ENCODE results near the gene SLC5A2.

The SLC5A2 gene

DNA sequence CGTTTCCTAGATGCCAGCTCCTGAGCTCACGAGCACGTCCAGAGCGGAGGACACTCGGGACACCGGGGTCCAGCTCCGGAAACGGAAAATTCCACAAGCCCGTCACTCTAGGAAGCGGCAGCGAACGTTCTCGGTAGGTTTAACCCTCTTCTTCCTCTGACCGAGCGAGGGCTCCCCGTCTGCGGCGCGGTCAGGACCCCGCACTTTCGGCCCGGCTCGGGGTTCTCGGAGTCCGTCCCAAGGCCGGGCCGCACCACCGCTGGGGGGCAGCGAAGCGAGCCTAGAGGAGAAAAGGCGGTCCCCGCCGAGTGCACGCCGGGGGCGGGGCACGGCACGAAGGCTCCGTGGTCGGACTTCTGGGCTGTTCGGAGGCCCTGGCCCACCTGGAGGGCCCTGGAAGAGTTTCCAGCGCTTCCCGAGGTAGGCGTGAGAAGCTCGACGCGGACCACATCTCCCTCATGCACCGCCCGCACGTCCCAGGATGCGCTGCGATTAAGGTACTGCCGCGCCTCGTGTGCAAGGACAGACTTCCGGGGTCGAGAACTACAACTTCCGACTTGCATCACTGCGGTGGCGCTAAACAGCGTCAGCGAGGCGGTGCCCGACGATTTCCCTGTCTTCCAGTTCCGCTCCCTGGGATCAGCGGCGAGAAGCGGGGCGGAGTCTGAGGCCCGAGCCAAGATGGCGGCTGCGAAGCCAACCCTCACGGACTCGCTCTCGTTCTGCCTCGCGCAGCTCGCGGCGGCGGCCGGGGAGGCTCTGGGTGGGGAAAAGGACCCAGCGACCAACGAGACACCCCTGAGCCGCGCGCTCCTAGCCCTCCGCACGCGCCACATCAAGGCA lies 23.9 kb upstream of the SLC5A2 start, which contains the start of gene ARMC5:
TSS of gene ARMC5 (plus strand) at position 658 of the 843 bp plus-strand sequence. CDS start at position 682, 24 bp downstream.
- in situ Hi-C loops (cut with HindIII; ENCODE audit: low sequenced_read_pairs): loop anchor here (25.0 kb wide), 2 partner anchors 397 to 522 kb away; partner anchors contain the start of genes ORAI3, ZNF646 and ZNF668

DNA sequence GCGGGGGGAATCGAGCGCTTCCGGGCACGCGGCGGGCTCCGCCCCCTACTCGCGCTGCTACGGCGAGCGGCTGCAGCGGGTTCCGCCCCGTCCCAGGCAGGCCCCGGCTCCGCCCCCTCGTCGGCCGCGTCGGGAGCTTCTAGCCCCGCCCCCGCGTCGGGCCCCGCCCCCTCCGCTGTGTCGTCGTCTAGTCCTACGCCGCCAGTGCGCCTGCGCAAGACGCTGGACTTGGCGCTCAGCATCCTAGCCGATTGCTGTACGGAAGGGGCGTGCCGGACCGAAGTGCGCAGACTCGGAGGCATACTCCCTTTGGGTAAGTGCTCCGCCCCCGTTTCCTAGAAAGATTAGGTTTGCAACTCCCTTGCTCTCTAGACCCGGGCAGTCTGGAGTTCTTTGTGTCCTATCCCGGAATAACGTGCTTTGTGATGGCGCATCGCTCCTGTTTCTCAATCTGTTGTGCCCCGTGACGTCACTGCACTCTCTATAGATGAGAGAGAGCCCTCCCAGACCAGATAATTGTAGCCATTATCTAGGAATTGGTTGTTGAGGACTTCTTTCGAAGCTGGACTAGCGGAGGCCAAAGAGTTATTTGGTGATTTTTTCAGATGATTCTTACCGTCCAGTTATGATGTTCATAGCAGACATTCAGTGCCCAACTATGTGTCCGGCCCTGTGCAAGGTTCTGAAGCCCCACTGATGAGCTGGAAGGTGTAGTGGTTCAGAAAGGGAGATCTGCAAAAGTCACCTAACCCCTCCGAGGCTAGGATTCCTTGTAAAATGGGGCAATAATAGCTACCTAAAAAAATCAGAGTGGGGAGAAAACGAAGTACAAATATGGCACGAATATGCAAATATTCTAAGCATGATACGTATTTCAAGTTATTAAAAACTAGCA lies 23.0 kb upstream of the SLC5A2 start:
- in situ Hi-C loops (cut with HindIII; ENCODE audit: low sequenced_read_pairs): loop anchor here (5.0 to 25.0 kb wide), 4 partner anchors 67 to 523 kb away; partner anchors contain the start of genes AHSP, ORAI3, ZNF646 and ZNF668

DNA sequence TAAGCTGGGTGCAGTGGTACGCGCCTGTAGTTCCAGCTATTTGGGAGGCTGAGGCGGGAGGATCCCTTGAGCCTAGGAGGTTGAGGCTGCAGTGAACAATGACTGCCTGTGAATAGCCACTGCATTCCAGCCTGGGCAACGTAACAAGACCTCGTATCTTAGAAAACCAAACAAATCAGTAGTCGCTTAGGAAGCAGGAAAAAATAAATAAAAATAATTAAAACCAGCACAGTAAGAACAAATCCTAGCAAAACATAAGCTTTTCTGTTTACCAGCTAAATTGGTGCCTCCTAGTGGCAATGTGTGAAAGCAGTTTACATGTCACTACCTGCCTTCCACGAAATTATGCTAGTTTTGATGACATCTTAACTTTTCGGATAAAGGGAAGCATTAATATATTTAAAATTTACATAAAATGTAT lies 22.3 kb upstream of the SLC5A2 start:
- in situ Hi-C loops (cut with HindIII; ENCODE audit: low sequenced_read_pairs): loop anchor here (5.0 to 25.0 kb wide), 4 partner anchors 67 to 523 kb away; partner anchors contain the start of genes AHSP, ORAI3, ZNF646 and ZNF668

DNA sequence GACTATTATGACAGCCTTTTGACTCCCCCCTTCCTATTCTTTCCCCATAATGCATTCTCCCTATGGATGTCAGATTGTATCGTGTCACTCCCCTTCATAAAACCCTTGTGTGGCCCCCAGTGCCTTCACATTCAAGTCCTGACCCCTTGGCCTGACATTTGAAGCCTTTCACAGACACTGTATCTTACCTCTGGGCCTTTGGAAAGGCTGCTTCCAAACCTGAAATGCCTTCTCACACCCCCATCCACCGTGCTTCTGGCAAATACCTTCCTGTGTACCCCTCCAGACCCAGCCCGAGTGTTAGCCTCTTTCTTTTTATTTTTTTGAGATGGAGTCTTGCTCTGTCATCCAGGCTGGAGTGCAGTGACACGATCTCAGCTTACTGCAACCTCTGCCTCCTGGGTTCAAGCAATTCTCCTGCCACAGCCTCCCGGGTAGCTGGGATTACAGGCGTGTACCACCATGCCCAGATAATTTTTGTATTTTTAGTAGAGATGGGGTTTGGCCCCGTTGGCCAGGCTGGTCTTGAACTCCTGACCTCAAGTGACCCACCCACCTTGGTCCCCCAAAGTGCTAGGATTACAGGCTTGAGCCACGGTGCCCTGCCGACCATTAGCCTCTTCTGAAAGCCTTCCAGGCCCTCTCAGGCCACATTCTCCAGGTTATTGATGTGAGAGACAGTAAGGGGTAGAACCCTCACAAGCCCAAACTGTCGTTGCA lies 21.6 kb upstream of the SLC5A2 start:
- in situ Hi-C loops (cut with HindIII; ENCODE audit: low sequenced_read_pairs): loop anchor here (5.0 to 25.0 kb wide), 4 partner anchors 66 to 524 kb away; partner anchors contain the start of genes AHSP, ORAI3, ZNF646 and ZNF668

DNA sequence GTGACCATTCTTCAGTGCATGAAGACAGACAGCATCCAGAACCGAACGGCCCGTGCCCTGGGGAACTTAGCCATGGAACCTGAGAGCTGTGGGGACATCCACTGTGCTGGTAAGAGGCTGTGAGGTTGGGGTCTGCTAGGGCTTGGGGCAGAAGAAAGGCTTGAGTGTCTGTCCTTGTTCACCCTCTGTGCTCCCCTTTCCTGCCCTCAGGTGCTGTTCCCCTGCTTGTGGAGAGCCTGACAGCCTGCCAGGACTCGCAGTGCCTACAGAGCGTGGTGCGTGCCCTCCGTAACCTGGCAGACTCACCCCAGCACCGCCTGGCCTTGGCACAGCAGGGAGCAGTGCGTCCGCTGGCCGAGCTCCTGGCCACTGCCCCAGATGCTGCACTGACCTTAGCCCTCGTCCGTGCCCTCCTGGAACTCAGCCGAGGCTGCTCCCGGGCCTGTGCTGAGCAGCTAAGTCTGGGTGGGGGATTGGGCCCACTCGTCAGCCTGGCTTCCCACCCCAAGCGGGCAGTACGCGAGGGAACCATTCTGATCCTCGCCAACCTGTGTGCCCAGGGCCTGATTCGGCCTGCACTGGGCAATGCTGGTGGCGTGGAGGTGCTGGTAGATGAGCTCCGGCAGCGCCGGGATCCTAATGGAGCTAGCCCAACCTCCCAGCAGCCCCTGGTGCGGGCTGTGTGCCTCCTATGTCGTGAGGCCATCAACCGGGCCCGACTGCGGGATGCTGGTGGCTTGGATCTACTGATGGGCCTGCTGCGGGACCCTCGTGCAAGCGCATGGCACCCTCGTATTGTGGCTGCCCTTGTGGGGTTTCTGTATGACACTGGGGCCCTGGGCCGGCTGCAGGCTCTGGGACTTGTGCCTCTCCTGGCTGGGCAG lies 20.8 kb upstream of the SLC5A2 start:
- in situ Hi-C loops (cut with HindIII; ENCODE audit: low sequenced_read_pairs): loop anchor here (5.0 to 25.0 kb wide), 4 partner anchors 65 to 525 kb away; partner anchors contain the start of genes AHSP, ORAI3, ZNF646 and ZNF668

DNA sequence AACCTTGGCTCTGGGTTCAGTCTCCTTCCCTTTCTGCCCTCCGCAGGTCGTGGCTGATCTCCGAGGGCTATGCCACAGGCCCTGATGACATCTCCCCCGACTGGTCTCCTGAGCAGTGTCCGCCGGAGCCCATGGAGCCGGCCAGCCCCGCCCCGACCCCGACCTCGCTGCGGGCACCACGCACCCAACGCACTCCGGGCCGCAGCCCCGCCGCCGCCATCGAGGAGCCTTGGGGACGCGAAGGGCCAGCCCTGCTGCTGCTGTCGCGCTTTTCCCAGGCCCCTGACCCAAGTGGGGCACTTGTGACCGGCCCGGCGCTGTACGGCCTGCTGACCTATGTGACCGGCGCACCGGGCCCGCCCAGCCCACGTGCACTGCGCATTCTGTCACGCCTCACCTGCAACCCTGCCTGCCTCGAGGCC lies 18.6 kb upstream of the SLC5A2 start:
- in situ Hi-C loops (cut with HindIII; ENCODE audit: low sequenced_read_pairs): loop anchor here (5.0 to 25.0 kb wide), 4 partner anchors 63 to 527 kb away; partner anchors contain the start of genes AHSP, ORAI3, ZNF646 and ZNF668

DNA sequence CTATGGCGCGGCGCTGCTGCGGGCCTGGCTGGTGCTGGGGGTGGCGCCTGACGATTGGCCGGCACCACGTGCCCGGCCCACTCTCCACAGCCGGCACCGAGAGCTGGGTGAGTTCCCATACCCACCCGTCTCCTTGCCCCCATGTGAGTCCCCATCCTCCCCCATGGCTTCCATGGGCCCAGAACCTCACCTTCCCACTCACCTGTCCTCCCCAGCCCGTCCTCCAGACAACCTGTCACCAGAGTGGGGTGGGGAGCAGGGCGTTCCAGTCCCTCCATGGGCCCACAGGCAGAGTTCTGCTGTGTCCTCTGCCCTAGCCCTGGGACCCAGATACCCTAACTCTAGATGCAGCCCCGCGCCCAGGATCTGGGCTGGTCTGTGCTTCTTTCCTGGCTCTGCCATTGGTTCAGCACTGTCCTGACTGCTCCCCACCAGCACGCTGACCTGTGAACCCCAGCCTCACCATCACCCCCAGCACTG lies 18.1 kb upstream of the SLC5A2 start:
- in situ Hi-C loops (cut with HindIII; ENCODE audit: low sequenced_read_pairs): loop anchor here (5.0 to 25.0 kb wide), 4 partner anchors 62 to 528 kb away; partner anchors contain the start of genes AHSP, ORAI3, ZNF646 and ZNF668

DNA sequence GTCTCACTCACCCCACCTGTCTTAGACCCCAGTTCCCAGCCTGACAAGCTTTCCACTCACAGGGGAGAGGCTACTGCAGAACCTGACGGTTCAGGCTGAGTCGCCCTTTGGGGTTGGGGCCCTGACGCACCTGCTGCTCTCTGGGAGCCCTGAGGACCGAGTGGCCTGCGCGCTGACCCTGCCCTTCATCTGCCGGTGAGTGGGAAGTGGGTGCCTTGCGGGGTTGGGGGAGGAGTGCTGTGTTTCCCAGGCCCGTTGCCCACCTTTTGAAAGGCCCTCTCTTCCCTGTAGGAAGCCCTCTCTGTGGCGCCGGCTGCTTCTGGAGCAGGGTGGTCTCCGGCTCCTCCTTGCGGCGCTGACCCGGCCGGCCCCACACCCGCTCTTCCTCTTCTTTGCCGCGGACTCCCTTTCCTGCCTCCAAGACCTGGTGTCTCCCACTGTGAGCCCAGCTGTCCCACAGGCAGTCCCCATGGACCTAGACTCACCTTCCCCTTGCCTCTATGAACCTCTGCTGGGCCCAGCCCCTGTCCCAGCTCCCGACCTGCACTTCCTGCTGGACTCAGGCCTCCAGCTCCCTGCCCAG lies 17.0 kb upstream of the SLC5A2 start:
- in situ Hi-C loops (cut with HindIII; ENCODE audit: low sequenced_read_pairs): loop anchor here (25.0 kb wide), 2 partner anchors 404 to 529 kb away; partner anchors contain the start of genes ORAI3, ZNF646 and ZNF668

DNA sequence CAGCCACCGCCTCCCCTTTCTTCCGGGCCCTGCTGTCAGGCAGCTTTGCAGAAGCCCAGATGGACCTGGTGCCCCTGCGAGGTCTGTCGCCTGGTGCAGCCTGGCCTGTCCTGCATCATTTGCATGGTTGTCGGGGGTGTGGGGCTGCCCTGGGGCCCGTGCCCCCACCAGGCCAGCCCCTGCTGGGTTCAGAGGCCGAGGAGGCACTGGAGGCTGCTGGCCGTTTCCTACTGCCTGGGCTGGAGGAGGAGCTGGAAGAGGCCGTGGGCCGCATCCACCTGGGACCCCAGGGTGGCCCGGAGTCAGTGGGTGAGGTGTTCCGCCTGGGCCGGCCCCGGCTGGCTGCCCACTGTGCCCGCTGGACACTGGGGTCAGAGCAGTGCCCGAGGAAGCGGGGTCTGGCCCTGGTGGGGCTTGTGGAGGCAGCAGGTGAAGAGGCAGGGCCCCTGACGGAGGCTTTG lies 16.5 kb upstream of the SLC5A2 start:
- in situ Hi-C loops (cut with HindIII; ENCODE audit: low sequenced_read_pairs): loop anchor here (25.0 kb wide), 2 partner anchors 404 to 529 kb away; partner anchors contain the start of genes ORAI3, ZNF646 and ZNF668

DNA sequence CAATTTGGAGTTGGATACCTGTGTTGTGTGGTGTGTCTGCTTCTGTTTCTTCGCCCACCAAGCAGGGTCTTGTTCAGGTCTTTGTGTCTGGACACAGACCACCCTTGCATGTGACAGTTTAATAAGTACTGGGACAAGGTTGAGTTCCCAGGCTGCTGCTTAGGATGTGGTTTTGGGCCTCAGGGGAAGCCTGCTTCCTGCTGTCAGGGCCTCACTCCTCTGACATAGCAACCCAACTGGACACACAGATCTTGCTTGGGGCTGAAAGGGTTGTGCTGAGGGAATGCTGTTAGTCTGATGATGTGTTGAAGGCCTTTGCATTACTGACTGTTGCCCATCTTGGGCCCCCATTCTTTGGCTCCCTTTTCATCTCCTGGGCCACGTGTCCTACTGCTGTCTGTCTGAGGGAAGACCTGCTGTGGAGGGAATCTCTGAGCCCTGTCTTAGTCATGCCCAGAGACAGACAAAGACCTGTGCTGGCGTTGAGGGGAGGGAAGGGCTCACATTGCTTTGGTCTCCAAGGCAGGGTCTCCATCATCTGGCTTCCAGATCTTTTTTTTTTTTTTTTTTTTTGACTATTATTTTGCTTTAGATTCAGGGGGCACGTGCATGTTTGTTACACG lies 15.7 kb upstream of the SLC5A2 start:
- in situ Hi-C loops (cut with HindIII; ENCODE audit: low sequenced_read_pairs): loop anchor here (25.0 kb wide), 2 partner anchors 405 to 530 kb away; partner anchors contain the start of genes ORAI3, ZNF646 and ZNF668

DNA sequence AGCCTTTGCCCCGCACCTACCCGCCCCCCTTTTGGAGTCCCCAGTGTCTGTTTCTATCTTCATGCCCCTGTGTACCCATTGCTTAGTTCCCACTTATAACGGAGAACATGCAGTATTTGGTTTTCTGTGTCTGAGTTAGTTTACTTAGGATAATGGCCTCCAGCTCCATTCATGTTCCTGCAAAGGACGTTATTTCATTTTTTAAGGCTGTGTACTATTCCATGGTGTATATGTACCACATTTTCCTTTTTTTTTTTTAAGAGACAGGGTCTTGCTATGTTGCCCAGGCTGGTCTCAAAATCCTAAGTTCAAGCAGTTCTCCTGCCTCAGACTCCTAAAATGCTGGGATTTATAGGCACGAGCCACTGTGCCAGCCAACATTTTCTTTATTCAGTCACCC lies 15.1 kb upstream of the SLC5A2 start:
- in situ Hi-C loops (cut with HindIII; ENCODE audit: low sequenced_read_pairs): loop anchor here (25.0 kb wide), 2 partner anchors 406 to 531 kb away; partner anchors contain the start of genes ORAI3, ZNF646 and ZNF668

DNA sequence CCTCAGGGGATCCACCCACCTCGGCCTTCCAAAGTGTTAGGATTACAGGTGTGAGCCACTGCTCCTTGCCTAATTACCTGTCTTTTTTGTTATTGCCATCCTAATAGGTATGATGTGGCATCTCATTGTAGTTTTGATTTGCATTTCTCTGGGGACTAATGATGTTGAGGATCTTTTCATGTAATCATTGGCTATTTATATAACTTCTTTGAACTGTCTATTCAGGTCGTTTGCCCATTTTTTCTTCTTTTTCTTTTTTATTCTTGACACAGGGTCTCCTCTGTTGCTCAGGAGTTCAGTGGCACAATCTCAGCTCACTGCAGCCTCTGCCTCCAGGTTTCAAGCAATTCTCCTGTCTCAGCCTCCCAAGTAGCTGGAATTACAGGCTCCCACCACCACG lies 12.3 kb upstream of the SLC5A2 start:
- in situ Hi-C loops (cut with HindIII; ENCODE audit: low sequenced_read_pairs): loop anchor here (25.0 kb wide), 2 partner anchors 408 to 533 kb away; partner anchors contain the start of genes ORAI3, ZNF646 and ZNF668

DNA sequence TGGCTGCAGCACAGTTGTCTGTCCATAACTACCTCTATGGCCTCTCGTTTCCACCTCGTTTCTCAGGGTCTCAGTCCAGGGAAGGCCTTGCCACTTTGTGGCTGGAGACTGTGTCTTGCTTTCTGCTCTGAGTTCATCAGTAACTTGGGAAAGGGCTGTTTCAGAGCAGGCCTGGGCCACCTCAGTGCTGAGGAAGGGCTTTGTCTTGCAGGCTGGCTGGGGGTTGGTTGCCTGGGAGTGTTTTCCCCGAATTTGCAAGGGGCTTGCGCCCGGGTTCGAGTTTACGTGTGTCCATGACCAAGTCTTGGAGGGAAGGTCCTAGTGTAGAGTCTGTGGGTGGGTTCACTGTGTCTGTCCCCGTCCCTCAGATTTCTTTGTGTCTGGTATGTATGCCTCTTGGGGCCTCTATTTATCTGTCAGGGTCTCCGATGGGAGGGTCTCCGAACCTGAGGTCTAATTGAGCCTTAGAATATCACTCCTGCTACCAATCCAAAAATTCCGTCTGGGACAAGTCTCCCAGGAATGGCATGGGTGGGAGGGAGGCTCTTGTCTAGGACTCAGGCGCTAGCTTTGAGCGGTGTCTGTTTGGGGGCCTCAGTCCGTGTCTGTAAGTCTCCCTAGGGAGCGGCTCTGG lies 11.6 kb upstream of the SLC5A2 start:
- in situ Hi-C loops (cut with HindIII; ENCODE audit: low sequenced_read_pairs): loop anchor here (25.0 kb wide), 2 partner anchors 409 to 534 kb away; partner anchors contain the start of genes ORAI3, ZNF646 and ZNF668

DNA sequence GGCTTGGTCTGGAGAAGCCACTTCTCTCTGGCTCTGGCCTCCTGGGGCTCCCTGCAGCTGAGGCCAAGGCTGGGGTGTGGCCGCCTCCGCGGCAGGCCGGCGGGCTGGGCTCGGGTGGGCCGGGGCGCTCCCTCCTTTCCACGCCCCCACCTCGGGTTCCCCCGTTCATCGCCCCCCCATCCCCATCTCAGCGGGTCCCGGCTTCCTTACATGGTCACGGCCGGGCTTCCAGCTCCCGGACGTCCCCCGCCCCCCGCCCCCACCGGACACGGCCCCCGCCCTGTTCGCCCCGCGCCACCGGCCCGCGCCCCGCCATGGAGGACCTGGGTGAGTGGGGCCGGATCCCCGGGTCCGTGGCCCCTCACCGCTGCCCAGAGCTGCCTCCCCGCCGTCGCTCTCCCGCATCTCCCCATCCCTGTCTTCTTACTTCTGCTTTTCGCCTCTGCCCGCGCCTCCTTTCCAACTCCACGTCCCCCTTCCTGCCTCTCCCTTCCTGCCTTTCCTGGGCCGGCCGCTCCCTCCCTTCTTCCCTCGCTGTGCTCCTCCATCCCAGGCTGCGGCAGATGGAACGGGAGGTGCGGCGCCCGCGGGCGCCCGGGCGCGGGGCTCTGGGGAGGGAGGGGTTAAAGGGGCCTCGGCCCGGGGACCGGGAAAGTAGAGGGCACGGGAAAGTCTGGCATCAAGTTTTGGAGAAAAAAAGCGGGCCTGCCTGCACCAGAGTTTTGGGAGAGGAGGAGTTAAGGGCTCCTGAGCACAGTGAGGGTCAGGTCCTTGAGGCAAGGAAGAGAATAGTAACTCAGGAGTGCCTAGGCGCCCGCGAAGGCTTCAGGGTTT lies 10.8 kb upstream of the SLC5A2 start, which contains the start of gene TGFB1I1:
TSS of gene TGFB1I1 (plus strand) at position 278 of the 834 bp plus-strand sequence. CDS start at position 315, 37 bp downstream.
- in situ Hi-C loops (cut with HindIII; ENCODE audit: low sequenced_read_pairs): loop anchor here (25.0 kb wide), 2 partner anchors 410 to 535 kb away; partner anchors contain the start of genes ORAI3, ZNF646 and ZNF668

DNA sequence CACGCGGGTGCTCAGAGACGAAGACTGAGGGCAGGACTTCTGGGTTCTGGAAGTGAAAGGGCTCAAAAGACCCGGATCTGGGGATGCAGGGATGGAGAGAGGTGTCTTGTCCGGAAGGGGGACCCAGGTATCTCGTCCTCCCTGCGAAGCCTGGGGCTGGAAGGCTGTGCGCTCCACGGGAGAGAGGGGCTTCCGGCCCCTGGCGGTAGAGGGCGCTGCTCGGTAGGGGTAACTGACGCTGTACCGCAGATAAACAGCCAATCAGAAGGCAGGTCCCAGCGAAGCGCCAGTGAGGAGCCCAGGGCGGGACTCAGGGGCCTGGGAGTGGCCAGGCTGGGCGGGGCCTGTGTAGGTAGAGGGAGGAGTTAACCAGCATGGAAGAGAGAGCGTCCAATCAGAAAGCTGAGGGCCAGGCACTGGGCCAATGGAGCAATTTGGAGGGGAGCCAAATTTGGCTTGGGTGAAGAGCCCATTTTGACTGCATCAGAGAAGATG lies 10.2 kb upstream of the SLC5A2 start:
- in situ Hi-C loops (cut with HindIII; ENCODE audit: low sequenced_read_pairs): loop anchor here (25.0 kb wide), 2 partner anchors 410 to 535 kb away; partner anchors contain the start of genes ORAI3, ZNF646 and ZNF668
